Trophoblast cell (in vitro differentiated cells and primary cell): ENCODE data around the gene COL18A1.
A peak's percentile ranks its signal among the peaks of the same experiment; 100 is the strongest.

Experiments used
- DNase-seq, 2 donors: peaks; one replicate each; pipeline ENCODE4 v3.0.0-alpha.2; 2016
- H2AFZ ChIP-seq: 2 replicates; pipeline ENCODE4 v1.6.1; 2013; ENCODE audit warnings: low read length, moderate library complexity, mild to moderate bottlenecking; ENCODE audit not compliant: insufficient read depth, poor library complexity
- H2AK5ac ChIP-seq: 2 replicates; pipeline ENCODE4 v1.6.1; 2013; ENCODE audit warnings: mild to moderate bottlenecking, low read length
- H2BK120ac ChIP-seq: 2 replicates; pipeline ENCODE4 v1.6.1; 2013; ENCODE audit warnings: low read length, mild to moderate bottlenecking, moderate library complexity; ENCODE audit not compliant: insufficient read depth, poor library complexity
- H2BK12ac ChIP-seq: 2 replicates; pipeline ENCODE4 v1.6.1; 2013; ENCODE audit warnings: mild to moderate bottlenecking, low read length, moderate library complexity
- H2BK5ac ChIP-seq: 2 replicates; pipeline ENCODE4 v1.6.1; 2013; ENCODE audit warnings: low read length, low read depth, moderate library complexity, mild to moderate bottlenecking; ENCODE audit not compliant: poor library complexity
- H3K14ac ChIP-seq: 2 replicates; pipeline ENCODE4 v1.6.1; 2013; ENCODE audit warnings: mild to moderate bottlenecking, low read length
- H3K18ac ChIP-seq: 2 replicates; pipeline ENCODE4 v1.6.1; 2013; ENCODE audit warnings: mild to moderate bottlenecking, low read length
- H3K23ac ChIP-seq: 2 replicates; pipeline ENCODE4 v1.6.1; 2013; ENCODE audit warnings: low read length
- H3K27ac ChIP-seq: 2 replicates; pipeline ENCODE4 v1.5.1; 2013; ENCODE audit warnings: low read depth, mild to moderate bottlenecking, inconsistent platforms, low read length, moderate library complexity
- H3K27me3 ChIP-seq: 2 replicates; pipeline ENCODE4 v1.6.1; 2013; ENCODE audit warnings: inconsistent platforms, mild to moderate bottlenecking, low read length, moderate library complexity; ENCODE audit not compliant: insufficient read depth
- H3K36me3 ChIP-seq, 2 experiments: 1 replicate in 1 of 2; 2 replicates in 1 of 2; pipeline ENCODE4 v1.6.1; 2013; ENCODE audit warnings: low read length in 2 of 2, mild to moderate bottlenecking in 2 of 2, moderate library complexity in 1 of 2; ENCODE audit not compliant: insufficient read depth in 2 of 2, control insufficient read depth in 1 of 2
- H3K4ac ChIP-seq: 2 replicates; pipeline ENCODE4 v1.6.1; 2013; ENCODE audit warnings: low read depth, mild to moderate bottlenecking, low read length, moderate library complexity
- H3K4me1 ChIP-seq, 2 experiments: 1 replicate in 1 of 2; 2 replicates in 1 of 2; pipeline ENCODE4 v1.6.1; 2013; ENCODE audit warnings: low read length in 2 of 2, mild to moderate bottlenecking in 2 of 2, moderate library complexity in 1 of 2; ENCODE audit not compliant: insufficient read depth in 2 of 2, control insufficient read depth in 1 of 2
- H3K4me2 ChIP-seq: 2 replicates; pipeline ENCODE4 v1.6.1; 2013; ENCODE audit warnings: inconsistent platforms, mild to moderate bottlenecking, low read length, moderate library complexity
- H3K4me3 ChIP-seq: 2 replicates; pipeline ENCODE4 v1.5.1; 2013; ENCODE audit warnings: mild to moderate bottlenecking, low read depth, low read length, inconsistent platforms
- H3K79me1 ChIP-seq: one replicate; pipeline ENCODE4 v1.6.1; 2013; ENCODE audit warnings: low read length
- H3K79me2 ChIP-seq: 2 replicates; pipeline ENCODE4 v1.6.1; 2013; ENCODE audit warnings: low read length, mild to moderate bottlenecking; ENCODE audit not compliant: control insufficient read depth, insufficient read depth, poor library complexity
- H3K9ac ChIP-seq: 2 replicates; pipeline ENCODE4 v1.6.1; 2013; ENCODE audit warnings: mild to moderate bottlenecking, low read length
- H3K9me3 ChIP-seq: 2 replicates; pipeline ENCODE4 v1.6.1; 2013; ENCODE audit warnings: low read depth, mild to moderate bottlenecking, control low read depth, inconsistent platforms, low read length; ENCODE audit not compliant: insufficient read depth
- H4K12ac ChIP-seq: 2 replicates; pipeline ENCODE4 v1.6.1; 2013; ENCODE audit warnings: low read depth, mild to moderate bottlenecking, low read length, moderate library complexity
- H4K8ac ChIP-seq: 2 replicates; pipeline ENCODE4 v1.6.1; 2013; ENCODE audit warnings: low read depth, mild to moderate bottlenecking, low read length, moderate library complexity
- H4K91ac ChIP-seq: one replicate; pipeline ENCODE4 v1.6.1; 2013; ENCODE audit warnings: low read depth, mild to moderate bottlenecking, low read length, moderate library complexity
- WGBS: extraction: QIAGEN DNeasy Blood & Tissue Kit; methylation state at CpG from one replicate; pipeline ENCODE4 v1.1.7; 2013; ENCODE audit warnings: missing lambda C conversion rate; ENCODE audit not compliant: insufficient read length, insufficient coverage; ENCODE audit errors: extremely low coverage; 5-methylcytosine and 5-hydroxymethylcytosine counted together

COL18A1 gene

GRCh38 chr21:45448810-45449657, 44.1 kb downstream of the COL18A1 start:
- H2BK120ac ChIP-seq = no peak overlapping the region
- H2BK12ac ChIP-seq = no peak overlapping the region
- H3K4ac ChIP-seq = no peak overlapping the region
- no peaks in the 10 kb centered on the region for H3K79me1 ChIP-seq
- H2AK5ac ChIP-seq = no peak overlapping the region
- H3K9me3 ChIP-seq = peaks cover 3% of the 10 kb centered on the region
- peaks cover 2 to 15% of the 10 kb centered on the region in 2 experiments for H3K4me1 ChIP-seq
- no peak overlapping the region for H4K8ac ChIP-seq
- H3K14ac ChIP-seq = no peak overlapping the region
- H3K36me3 ChIP-seq = peaks cover 5 to 15% of the 10 kb centered on the region in 2 experiments
- no peak overlapping the region for H3K9ac ChIP-seq
- H3K4me3 ChIP-seq = no peak overlapping the region
- no peaks in the 10 kb centered on the region for H3K79me2 ChIP-seq
- no peak overlapping the region for H2BK5ac ChIP-seq
- H3K18ac ChIP-seq = peak overlapping the region; percentile 20
- H3K27ac ChIP-seq = no peak overlapping the region
- H4K12ac ChIP-seq = no peak overlapping the region
- H4K91ac ChIP-seq = no peak overlapping the region
- no peak for DNase-seq
- no peak overlapping the region for H3K4me2 ChIP-seq
- H3K23ac ChIP-seq = no peak overlapping the region
- no CpG with 5 or more reads among the region's 28 CpGs for WGBS
- no peak overlapping the region for H2AFZ ChIP-seq
- H3K27me3 ChIP-seq = no peaks in the 10 kb centered on the region

GRCh38 chr21:45449658-45450422, 44.9 kb downstream of the COL18A1 start:
- Histone ChIP-seq H3K4me2 (no peak overlapping the region), H3K27me3 (no peaks in the 10 kb centered on the region), H2BK12ac (no peak overlapping the region), H3K9ac (no peak overlapping the region), H4K12ac (no peak overlapping the region), H4K8ac (no peak overlapping the region), H2BK5ac (no peak overlapping the region), H3K9me3 (peaks cover 1% of the 10 kb centered on the region), H2AFZ (no peak overlapping the region), H3K4ac (no peak overlapping the region), H2AK5ac (no peak overlapping the region), H3K79me2 (no peaks in the 10 kb centered on the region), H3K23ac (no peak overlapping the region), H3K79me1 (no peaks in the 10 kb centered on the region), H2BK120ac (no peak overlapping the region), H3K4me3 (no peak overlapping the region), H3K4me1 (peaks cover 2 to 15% of the 10 kb centered on the region in 2 experiments), H4K91ac (peak overlapping the region; percentile 1), H3K36me3 (peaks cover 5 to 13% of the 10 kb centered on the region in 2 experiments), H3K18ac (no peak overlapping the region), H3K14ac (no peak overlapping the region), H3K27ac (no peak overlapping the region)
- no CpG with 5 or more reads among the region's 22 CpGs for WGBS
- DNase-seq = no peak

- Histone ChIP-seq H3K18ac (peak overlapping the region; percentile 1), H4K12ac (no peak overlapping the region), H3K4me3 (no peak overlapping the region), H3K27me3 (no peaks in the 10 kb centered on the region), H3K23ac (no peak overlapping the region), H3K4me1 (peaks cover 2 to 15% of the 10 kb centered on the region in 2 experiments), H2BK12ac (no peak overlapping the region), H3K79me1 (no peaks in the 10 kb centered on the region), H3K36me3 (peaks cover 7 to 11% of the 10 kb centered on the region in 2 experiments), H3K9ac (no peak overlapping the region), H2BK5ac (no peak overlapping the region), H4K91ac (peak overlapping the region; percentile 1), H2AFZ (no peak overlapping the region), H3K4me2 (no peak overlapping the region), H3K4ac (no peak overlapping the region), H2AK5ac (no peak overlapping the region), H3K14ac (no peak overlapping the region), H3K27ac (no peak overlapping the region), H2BK120ac (no peak overlapping the region), H3K79me2 (no peaks in the 10 kb centered on the region), H3K9me3 (peaks cover 1% of the 10 kb centered on the region), H4K8ac (no peak overlapping the region)
- DNase-seq = no peak
- no CpG with 5 or more reads among the region's 24 CpGs for WGBS
Observed at GRCh38 chr21:45450423-45451090, 45.6 kb downstream of the COL18A1 start.

GRCh38 chr21:45451091-45451740, 46.3 kb downstream of the COL18A1 start:
- Histone ChIP-seq H3K9me3 (peaks cover 1% of the 10 kb centered on the region), H3K4me3 (no peak overlapping the region), H2BK120ac (no peak overlapping the region), H4K8ac (no peak overlapping the region), H2BK12ac (no peak overlapping the region), H2AK5ac (no peak overlapping the region), H4K91ac (no peak overlapping the region), H3K27me3 (no peaks in the 10 kb centered on the region), H3K9ac (no peak overlapping the region), H3K4me1 (peaks cover 2 to 15% of the 10 kb centered on the region in 2 experiments), H2BK5ac (no peak overlapping the region), H3K4me2 (no peak overlapping the region), H3K36me3 (peaks cover 14 to 18% of the 10 kb centered on the region in 2 experiments), H3K27ac (no peak overlapping the region), H3K79me1 (no peaks in the 10 kb centered on the region), H2AFZ (no peak overlapping the region), H4K12ac (no peak overlapping the region), H3K23ac (no peak overlapping the region), H3K18ac (no peak overlapping the region), H3K4ac (no peak overlapping the region), H3K79me2 (no peaks in the 10 kb centered on the region), H3K14ac (no peak overlapping the region)
- WGBS = no CpG with 5 or more reads among the region's 20 CpGs
- no peak for DNase-seq
